Fibroblast of lung (primary cell): Measurements from ENCODE around the gene CHN2.

Source experiments
- CTCF ChIP-seq, 2 donors: IDR thresholded peaks in 1 of 2; conservative IDR thresholded peaks in 1 of 2; 1 replicate in 1 of 2; 2 replicates in 1 of 2; pipeline ENCODE4 v1.5.1; 2011 to 2012; ENCODE audit warnings: low read length in 2 of 2, control low read depth in 1 of 2, inconsistent platforms in 1 of 2, low read depth in 1 of 2, mild to moderate bottlenecking in 1 of 2
- EZH2 ChIP-seq: IDR thresholded peaks from 2 replicates; pipeline ENCODE4 v1.5.1; 2012; ENCODE audit warnings: low read length, control low read depth, mild to moderate bottlenecking; ENCODE audit errors: missing control alignments

DNA sequence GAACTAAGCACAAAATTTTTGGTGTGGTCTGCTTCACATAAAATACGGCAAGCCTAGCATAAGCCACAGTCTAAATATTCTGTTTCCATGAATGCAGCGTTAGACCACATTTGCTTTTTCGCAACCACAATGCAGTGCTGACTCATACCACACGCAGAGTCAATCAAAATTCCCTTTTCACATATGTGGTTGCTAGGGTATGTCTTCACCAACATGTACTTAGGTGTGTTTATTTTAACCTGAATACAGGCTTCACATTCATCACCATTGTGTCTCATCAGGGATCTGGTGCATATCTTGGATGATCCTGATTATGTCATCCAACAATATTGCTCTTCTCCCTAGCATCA is 90.8 kb downstream of the CHN2 start:
- TF ChIP-seq CTCF (conservative IDR thresholded peaks at IDR 0.05 in 1 of 2, IDR thresholded peaks at IDR 0.05 in 1 of 2; ENCODE audit: low read depth in 1 of 2, low read length in 2 of 2) (no peak), EZH2 (no peak)
